ENCODE measurements around the gene AMD1. TPM values are rescaled to one million over a fixed set of nuclear protein-coding genes. Genes with fewer than 3 reads are reported as not detected.

Gene AMD1
- total and polyA plus RNA-seq, 9 of the 15 experiments (the other 6 are each of a cell fraction or from before 2014, with no cell fraction given) = 60.0 to 151 (median 85.6) TPM

DNA sequence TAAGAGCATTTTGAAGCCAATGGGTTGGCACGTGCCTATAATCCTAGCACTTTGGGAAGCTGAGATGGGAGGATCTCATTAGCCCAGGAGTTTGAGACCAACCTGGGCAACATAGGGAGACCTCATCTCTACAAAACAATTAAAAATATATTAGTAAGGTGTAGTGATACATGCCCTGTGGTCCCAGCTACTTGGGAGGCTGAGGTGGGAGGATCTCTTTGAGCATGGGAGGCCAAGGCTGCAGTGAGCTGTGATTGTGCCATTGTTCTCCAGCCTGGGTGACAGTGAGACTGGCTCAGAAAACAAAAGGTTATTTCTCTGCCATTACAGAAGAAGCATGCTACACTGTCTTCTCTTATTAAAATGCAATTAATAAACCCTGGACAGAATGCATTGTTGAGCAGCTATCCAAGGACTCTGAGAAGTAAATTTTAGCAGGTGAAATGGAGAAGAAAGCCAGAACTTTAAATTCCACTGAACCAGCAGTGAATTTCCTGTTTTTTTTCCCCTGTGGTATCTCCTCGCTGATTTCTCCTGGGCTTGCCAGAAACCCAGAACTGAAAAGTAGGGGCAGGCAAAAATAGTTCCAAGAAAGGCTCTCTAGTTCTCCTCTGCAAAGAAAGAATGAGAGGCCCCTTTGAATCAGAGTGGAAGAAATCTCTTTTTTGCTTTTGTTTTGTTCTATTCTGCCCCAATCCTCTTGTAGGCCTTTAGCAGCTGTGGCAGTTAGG lies 8.4 kb downstream of the AMD1 start:
- DNase-seq (ENCODE audit: extremely low read depth in 1 of 4, low spot score in 3 of 4) (no peak), FAIRE-seq (no peak), ATAC-seq (no peak)
- peaks cover 100% of the 10 kb centered on the region for H3K79me2 ChIP-seq (ENCODE audit: control insufficient read depth, insufficient read depth, low read length)
- H3K9ac ChIP-seq (ENCODE audit: insufficient read depth in 1 of 2, low read depth in 2 of 2, low read length in 2 of 2) = no peak overlapping the region; a peak in 1 of 4 replicates
- POLR2A ChIA-PET = interaction anchor here (0.7 to 1.7 kb wide), 6 partner anchors 8 to 75 kb away, joined by 3 to 7 read pairs (median 3); partner anchors contain the start of genes AMD1 and GTF3C6
- 79% methylated on average over 2 of the region's 2 CpGs for WGBS (ENCODE audit: insufficient coverage, low coverage, missing lambda C conversion rate)
- H3K36me3 ChIP-seq (ENCODE audit: control insufficient read depth, insufficient read depth, low read length) = peaks cover 65% of the 10 kb centered on the region
- in situ Hi-C loops (cut with MboI) = loop anchor here (10.0 kb wide), 1 partner anchor 198 kb away; no protein-coding TSS in a partner anchor
- H3K27me3 ChIP-seq (ENCODE audit: control insufficient read depth in 2 of 2, insufficient read depth in 2 of 2, low read length in 2 of 2) = no peaks in the 10 kb centered on the region
- no peak overlapping the region for H3K4me2 ChIP-seq (ENCODE audit: insufficient read depth, low read length)
- BruUV-seq (replicated peaks) = no TSS peak
- no peaks in the 10 kb centered on the region for H3K9me3 ChIP-seq (replicated peaks; ENCODE audit: control insufficient read depth, insufficient read depth, low read depth, low read length)
- no peak overlapping the region for H3K4me3 ChIP-seq
- H3K27ac ChIP-seq (ENCODE audit: extremely low read depth, low read depth, low read length) = no peak overlapping the region
- H4K20me1 ChIP-seq (replicated peaks; ENCODE audit: control insufficient read depth, insufficient read depth, low read length) = peaks cover 50% of the 10 kb centered on the region
- no peaks in the 10 kb centered on the region for H3K9me1 ChIP-seq (ENCODE audit: control insufficient read depth, insufficient read depth, low read length)
- H2AFZ ChIP-seq (ENCODE audit: low read depth, low read length) = no peak overlapping the region
- H3K4me1 ChIP-seq (replicated peaks in 1 of 2; ENCODE audit: control insufficient read depth in 2 of 2, insufficient read depth in 2 of 2, low read length in 2 of 2) = peaks cover 24 to 33% of the 10 kb centered on the region in 2 experiments; a peak in 4 of 5 replicates
- CTCF ChIA-PET (ENCODE audit: low intra/inter-chr PET ratio) = no interaction called here
- intact Hi-C loops (cut with micrococcal nuclease) = no loop called here
- TF ChIP-seq POLR3A (IDR thresholded peaks at IDR 0.05; ENCODE audit: borderline replicate concordance, extremely low read depth, insufficient read depth, insufficient read length) = no peak
- no peak for TF ChIP-seq ZNF785 (CRISPR knock-in tag; IDR thresholded peaks at IDR 0.05)
- no peak for TF ChIP-seq ZC3H4 (CRISPR knock-in tag; IDR thresholded peaks at IDR 0.05; ENCODE audit: borderline replicate concordance)
- TF ChIP-seq, protein P1, sequence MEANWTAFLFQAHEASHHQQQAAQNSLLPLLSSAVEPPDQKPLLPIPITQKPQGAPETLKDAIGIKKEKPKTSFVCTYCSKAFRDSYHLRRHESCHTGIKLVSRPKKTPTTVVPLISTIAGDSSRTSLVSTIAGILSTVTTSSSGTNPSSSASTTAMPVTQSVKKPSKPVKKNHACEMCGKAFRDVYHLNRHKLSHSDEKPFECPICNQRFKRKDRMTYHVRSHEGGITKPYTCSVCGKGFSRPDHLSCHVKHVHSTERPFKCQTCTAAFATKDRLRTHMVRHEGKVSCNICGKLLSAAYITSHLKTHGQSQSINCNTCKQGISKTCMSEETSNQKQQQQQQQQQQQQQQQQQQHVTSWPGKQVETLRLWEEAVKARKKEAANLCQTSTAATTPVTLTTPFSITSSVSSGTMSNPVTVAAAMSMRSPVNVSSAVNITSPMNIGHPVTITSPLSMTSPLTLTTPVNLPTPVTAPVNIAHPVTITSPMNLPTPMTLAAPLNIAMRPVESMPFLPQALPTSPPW (CRISPR knock-in tag; IDR thresholded peaks at IDR 0.05) = no peak
- TF ChIP-seq GATAD2B (IDR thresholded peaks at IDR 0.05; ENCODE audit: borderline replicate concordance) = no peak
- no peak for TF ChIP-seq CBX1 (IDR thresholded peaks at IDR 0.05; ENCODE audit: low read depth)
- TF ChIP-seq, protein P2, sequence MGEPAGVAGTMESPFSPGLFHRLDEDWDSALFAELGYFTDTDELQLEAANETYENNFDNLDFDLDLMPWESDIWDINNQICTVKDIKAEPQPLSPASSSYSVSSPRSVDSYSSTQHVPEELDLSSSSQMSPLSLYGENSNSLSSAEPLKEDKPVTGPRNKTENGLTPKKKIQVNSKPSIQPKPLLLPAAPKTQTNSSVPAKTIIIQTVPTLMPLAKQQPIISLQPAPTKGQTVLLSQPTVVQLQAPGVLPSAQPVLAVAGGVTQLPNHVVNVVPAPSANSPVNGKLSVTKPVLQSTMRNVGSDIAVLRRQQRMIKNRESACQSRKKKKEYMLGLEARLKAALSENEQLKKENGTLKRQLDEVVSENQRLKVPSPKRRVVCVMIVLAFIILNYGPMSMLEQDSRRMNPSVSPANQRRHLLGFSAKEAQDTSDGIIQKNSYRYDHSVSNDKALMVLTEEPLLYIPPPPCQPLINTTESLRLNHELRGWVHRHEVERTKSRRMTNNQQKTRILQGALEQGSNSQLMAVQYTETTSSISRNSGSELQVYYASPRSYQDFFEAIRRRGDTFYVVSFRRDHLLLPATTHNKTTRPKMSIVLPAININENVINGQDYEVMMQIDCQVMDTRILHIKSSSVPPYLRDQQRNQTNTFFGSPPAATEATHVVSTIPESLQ (CRISPR knock-in tag; IDR thresholded peaks at IDR 0.05) = no peak
- no peak for TF ChIP-seq RBM22 (IDR thresholded peaks at IDR 0.05; ENCODE audit: low read depth, low read length, poor library complexity, severe bottlenecking)
- TF ChIP-seq, protein P3, sequence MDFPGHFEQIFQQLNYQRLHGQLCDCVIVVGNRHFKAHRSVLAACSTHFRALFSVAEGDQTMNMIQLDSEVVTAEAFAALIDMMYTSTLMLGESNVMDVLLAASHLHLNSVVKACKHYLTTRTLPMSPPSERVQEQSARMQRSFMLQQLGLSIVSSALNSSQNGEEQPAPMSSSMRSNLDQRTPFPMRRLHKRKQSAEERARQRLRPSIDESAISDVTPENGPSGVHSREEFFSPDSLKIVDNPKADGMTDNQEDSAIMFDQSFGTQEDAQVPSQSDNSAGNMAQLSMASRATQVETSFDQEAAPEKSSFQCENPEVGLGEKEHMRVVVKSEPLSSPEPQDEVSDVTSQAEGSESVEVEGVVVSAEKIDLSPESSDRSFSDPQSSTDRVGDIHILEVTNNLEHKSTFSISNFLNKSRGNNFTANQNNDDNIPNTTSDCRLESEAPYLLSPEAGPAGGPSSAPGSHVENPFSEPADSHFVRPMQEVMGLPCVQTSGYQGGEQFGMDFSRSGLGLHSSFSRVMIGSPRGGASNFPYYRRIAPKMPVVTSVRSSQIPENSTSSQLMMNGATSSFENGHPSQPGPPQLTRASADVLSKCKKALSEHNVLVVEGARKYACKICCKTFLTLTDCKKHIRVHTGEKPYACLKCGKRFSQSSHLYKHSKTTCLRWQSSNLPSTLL (IDR thresholded peaks at IDR 0.05) = no peak
- no peak for TF ChIP-seq ZNF75A (CRISPR knock-in tag; IDR thresholded peaks at IDR 0.05)
- no peak for TF ChIP-seq HSF4 (CRISPR knock-in tag; IDR thresholded peaks at IDR 0.05; ENCODE audit: borderline replicate concordance)
- no peak for TF ChIP-seq KDM1A (IDR thresholded peaks at IDR 0.05)
- TF ChIP-seq, protein P4, sequence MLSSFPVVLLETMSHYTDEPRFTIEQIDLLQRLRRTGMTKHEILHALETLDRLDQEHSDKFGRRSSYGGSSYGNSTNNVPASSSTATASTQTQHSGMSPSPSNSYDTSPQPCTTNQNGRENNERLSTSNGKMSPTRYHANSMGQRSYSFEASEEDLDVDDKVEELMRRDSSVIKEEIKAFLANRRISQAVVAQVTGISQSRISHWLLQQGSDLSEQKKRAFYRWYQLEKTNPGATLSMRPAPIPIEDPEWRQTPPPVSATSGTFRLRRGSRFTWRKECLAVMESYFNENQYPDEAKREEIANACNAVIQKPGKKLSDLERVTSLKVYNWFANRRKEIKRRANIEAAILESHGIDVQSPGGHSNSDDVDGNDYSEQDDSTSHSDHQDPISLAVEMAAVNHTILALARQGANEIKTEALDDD (IDR thresholded peaks at IDR 0.05) = no peak
- no peak for TF ChIP-seq NR2C2 (CRISPR knock-in tag; IDR thresholded peaks at IDR 0.05)
- no peak for TF ChIP-seq NR2C2 (tag; IDR thresholded peaks at IDR 0.05)
- TF ChIP-seq LEF1 (IDR thresholded peaks at IDR 0.05) = no peak
